HEK293T (cell line): Measurements from ENCODE around the gene ZDHHC24.

Experiments used
- ARNT ChIP-seq: fragments of 450-650 bp; IDR thresholded peaks from 2 replicates; pipeline ENCODE4 v1.6.1; 2017; ENCODE audit warnings: mild to moderate bottlenecking
- CTBP1 ChIP-seq: fragments of 450-650 bp; IDR thresholded peaks from 2 replicates; pipeline ENCODE4 v1.6.1; 2016; ENCODE audit warnings: borderline replicate concordance
- ELF4 ChIP-seq: fragments of 450-650 bp; IDR thresholded peaks from 2 replicates; pipeline ENCODE4 v1.6.1; 2017; ENCODE audit warnings: antibody characterized with exemption
- FOXA1 ChIP-seq: fragments of 450-650 bp; IDR thresholded peaks from 2 replicates; pipeline ENCODE4 v1.6.1; 2016; ENCODE audit warnings: mild to moderate bottlenecking
- FOXK2 ChIP-seq: fragments of 450-650 bp; IDR thresholded peaks from 2 replicates; pipeline ENCODE4 v1.6.1; 2016; ENCODE audit warnings: mild to moderate bottlenecking
- FOXM1 ChIP-seq: fragments of 450-650 bp; IDR thresholded peaks from 2 replicates; pipeline ENCODE4 v1.6.1; 2017; ENCODE audit warnings: mild to moderate bottlenecking, borderline replicate concordance
- HDGF ChIP-seq: fragments of 450-650 bp; IDR thresholded peaks from 2 replicates; pipeline ENCODE4 v1.6.1; 2017; ENCODE audit warnings: antibody characterized with exemption, borderline replicate concordance
- L3MBTL2 ChIP-seq: fragments of 450-650 bp; conservative IDR thresholded peaks from 2 replicates; pipeline ENCODE4 v1.6.1; 2016; ENCODE audit warnings: mild to moderate bottlenecking
- LEF1 ChIP-seq: fragments of 450-650 bp; IDR thresholded peaks from 2 replicates; pipeline ENCODE4 v1.6.1; 2017; ENCODE audit warnings: mild to moderate bottlenecking, borderline replicate concordance
- NFRKB ChIP-seq: fragments of 450-650 bp; IDR thresholded peaks from 2 replicates; pipeline ENCODE4 v1.6.1; 2016; ENCODE audit warnings: mild to moderate bottlenecking, moderate library complexity
- SP1 ChIP-seq: fragments of 450-650 bp; IDR thresholded peaks from 2 replicates; pipeline ENCODE4 v1.6.1; 2017
- TARDBP ChIP-seq: fragments of 450-650 bp; IDR thresholded peaks from 2 replicates; pipeline ENCODE4 v1.6.1; 2016
- ZNF384 ChIP-seq: fragments of 450-650 bp; IDR thresholded peaks from 2 replicates; pipeline ENCODE4 v1.6.1; 2016

GRCh38 chr11:66479394-66480116 is 66.3 kb downstream of the ZDHHC24 start:
- TF ChIP-seq ARNT = no peak
- TF ChIP-seq LEF1 = no peak
- TF ChIP-seq FOXM1 = no peak
- no peak for TF ChIP-seq CTBP1
- no peak for TF ChIP-seq NFRKB
- TF ChIP-seq FOXK2 = no peak
- TF ChIP-seq SP1 = no peak
- no peak for TF ChIP-seq L3MBTL2
- TF ChIP-seq ELF4 = no peak
- no peak for TF ChIP-seq HDGF
- no peak for TF ChIP-seq FOXA1
- TF ChIP-seq ZNF384 = no peak
- no peak for TF ChIP-seq TARDBP
